ENCODE results near the gene PIP5K1C.
"Not testable (repeated sequence)": the region's sequence is repeated elsewhere in the genome, so short reads cannot be mapped to it uniquely, and the experiment has no call there.

Gene PIP5K1C

GRCh38 chr19:3673506-3674439 is 26.5 kb downstream of the PIP5K1C start:
- FAIRE-seq, result no peak

GRCh38 chr19:3672993-3673392 is 27.3 kb downstream of the PIP5K1C start:
- FAIRE-seq, result no peak

GRCh38 chr19:3672575-3672948 is 27.7 kb downstream of the PIP5K1C start:
- no peak for FAIRE-seq

GRCh38 chr19:3671680-3672574 is 28.3 kb downstream of the PIP5K1C start:
- FAIRE-seq, result no peak

GRCh38 chr19:3670796-3671679 is 29.2 kb downstream of the PIP5K1C start:
- FAIRE-seq, result no peak

GRCh38 chr19:3669947-3670795 is 30.1 kb downstream of the PIP5K1C start:
- FAIRE-seq, result no peak

GRCh38 chr19:3669082-3669946 is 31.0 kb downstream of the PIP5K1C start:
- FAIRE-seq, result no peak

- no peak for FAIRE-seq
Measured at GRCh38 chr19:3668331-3669081, 31.8 kb downstream of the PIP5K1C start.

- no peak for FAIRE-seq
Measured at GRCh38 chr19:3667766-3668165, 32.5 kb downstream of the PIP5K1C start.

- FAIRE-seq, result no peak
Measured at GRCh38 chr19:3667037-3667638, 33.1 kb downstream of the PIP5K1C start.

- not testable (repeated sequence) for FAIRE-seq
Measured at GRCh38 chr19:3666545-3666856, 33.8 kb downstream of the PIP5K1C start.

- no peak for FAIRE-seq
Measured at GRCh38 chr19:3665681-3666544, 34.4 kb downstream of the PIP5K1C start.

GRCh38 chr19:3664879-3665642 is 35.2 kb downstream of the PIP5K1C start:
- FAIRE-seq, result no peak

GRCh38 chr19:3663838-3664237 is 36.4 kb downstream of the PIP5K1C start:
- FAIRE-seq, result no peak

GRCh38 chr19:3661284-3662238 is 38.7 kb downstream of the PIP5K1C start:
- no peak for FAIRE-seq

GRCh38 chr19:3660493-3661219 is 39.6 kb downstream of the PIP5K1C start:
- FAIRE-seq, result no peak

All from endometrium (tissue), 2 donors.